Activated CD8-positive, alpha-beta memory T cell treated with anti-CD3 and anti-CD28 coated beads, Interleukin-2, amount 50 U/mL, for 1 hour (primary cell): ENCODE results near the gene TMEM255B.
"Not testable (repeated sequence)": the region's sequence is repeated elsewhere in the genome, so short reads cannot be mapped to it uniquely, and the experiment has no call there.

Experiments
- DNase-seq: peaks from one replicate; pipeline ENCODE4 v3.0.0-alpha.2; 2020; ENCODE audit errors: extremely low read depth

The TMEM255B gene

GRCh38 chr13:113734099-113734825, 24.8 kb upstream of the TMEM255B start:
- DNase-seq, result no peak

GRCh38 chr13:113734826-113735125, 24.2 kb upstream of the TMEM255B start:
- DNase-seq, result no peak

- DNase-seq, result no peak
Measured at GRCh38 chr13:113735194-113735593, 23.8 kb upstream of the TMEM255B start.

- no peak for DNase-seq
Measured at GRCh38 chr13:113735750-113736149, 23.3 kb upstream of the TMEM255B start.

GRCh38 chr13:113736258-113736731, 22.7 kb upstream of the TMEM255B start:
- DNase-seq, result no peak

GRCh38 chr13:113737803-113738202, 21.2 kb upstream of the TMEM255B start:
- DNase-seq, result no peak

GRCh38 chr13:113739527-113740285, 19.3 kb upstream of the TMEM255B start:
- no peak for DNase-seq

- DNase-seq, result no peak
Measured at GRCh38 chr13:113740286-113740556, 18.8 kb upstream of the TMEM255B start.

- no peak for DNase-seq
Measured at GRCh38 chr13:113740661-113741060, 18.4 kb upstream of the TMEM255B start.

GRCh38 chr13:113741191-113741668, 17.8 kb upstream of the TMEM255B start:
- no peak for DNase-seq

GRCh38 chr13:113742000-113742441, 17.0 kb upstream of the TMEM255B start:
- no peak for DNase-seq

GRCh38 chr13:113742445-113743120, 16.4 kb upstream of the TMEM255B start:
- DNase-seq, result no peak

GRCh38 chr13:113743366-113744195, 15.4 kb upstream of the TMEM255B start:
- DNase-seq, result no peak

- DNase-seq, result no peak
Measured at GRCh38 chr13:113744197-113745000, 14.6 kb upstream of the TMEM255B start.

GRCh38 chr13:113745059-113745458, 14.0 kb upstream of the TMEM255B start:
- no peak for DNase-seq

GRCh38 chr13:113745500-113746142, 13.4 kb upstream of the TMEM255B start:
- DNase-seq, result not testable (repeated sequence)

GRCh38 chr13:113746143-113746525, 12.9 kb upstream of the TMEM255B start:
- no peak for DNase-seq

GRCh38 chr13:113746671-113747070, 12.4 kb upstream of the TMEM255B start:
- DNase-seq, result no peak

- DNase-seq, result no peak
Measured at GRCh38 chr13:113747291-113747833, 11.7 kb upstream of the TMEM255B start.
